Suprapubic skin (tissue), 4 donors: ENCODE measurements around the gene CEP43. TPM values are rescaled to one million over a fixed set of nuclear protein-coding genes. Genes with fewer than 3 reads are reported as not detected.

Experiments used
- DNase-seq, 2 donors: peaks; one replicate each; pipeline ENCODE4 v3.0.0-alpha.2; 2019; ENCODE audit warnings: low spot score in 2 of 2
- H3K27ac ChIP-seq: fragments of 200-600 bp; sonication (generic); one replicate; pipeline ENCODE4 v1.5.1; 2019
- H3K27me3 ChIP-seq: fragments of 200-600 bp; sonication (generic); one replicate; pipeline ENCODE4 v1.5.1; 2019
- H3K36me3 ChIP-seq: fragments of 200-600 bp; sonication (generic); one replicate; pipeline ENCODE4 v1.5.1; 2019
- H3K4me1 ChIP-seq: fragments of 200-600 bp; sonication (generic); one replicate; pipeline ENCODE4 v1.5.1; 2019
- H3K4me3 ChIP-seq: fragments of 200-600 bp; sonication (generic); one replicate; pipeline ENCODE4 v1.5.1; 2019; ENCODE audit warnings: mild to moderate bottlenecking
- H3K9me3 ChIP-seq: fragments of 200-600 bp; sonication (generic); one replicate; pipeline ENCODE4 v1.5.1; 2019
- CTCF ChIP-seq, 2 donors: fragments of 200-600 bp in 1 of 2; fragments of 450-650 bp in 1 of 2; sonication (generic) in 1 of 2; IDR thresholded peaks; one replicate each; pipeline ENCODE4 v1.5.1; 2016 to 2019; ENCODE audit warnings: antibody characterized with exemption in 2 of 2, mild to moderate bottlenecking in 1 of 2, moderate library complexity in 1 of 2
- EP300 ChIP-seq: sonication (generic); formaldehyde crosslinking; IDR thresholded peaks from one replicate; pipeline ENCODE4 v1.6.1; 2017; ENCODE audit warnings: antibody characterized with exemption
- POLR2A ChIP-seq, 2 donors: fragments of 450-650 bp; IDR thresholded peaks; one replicate each; pipeline ENCODE4 v1.6.1; 2017; ENCODE audit warnings: antibody characterized with exemption in 2 of 2, mild to moderate bottlenecking in 2 of 2, moderate library complexity in 2 of 2
- POLR2AphosphoS5 ChIP-seq, 3 donors: sonication (generic); formaldehyde crosslinking; IDR thresholded peaks; one replicate each; pipeline ENCODE4 v1.6.1; 2017; ENCODE audit warnings: antibody characterized with exemption in 3 of 3
- WGBS: methylation state at CpG from one replicate; pipeline ENCODE4 v1.1.5; 2018; 5-methylcytosine and 5-hydroxymethylcytosine counted together
- total RNA-seq, 4 donors: library from RNA; depleted of rRNA; stranded (reverse); fragments of >200 nt; gene quantifications; one replicate each; pipeline ENCODE4 v1.1.0, GENCODE V29; 2016

Gene CEP43
- total RNA-seq, 4 donors from 2014 or later: 7.8 to 21.3 (median 11.2) TPM

DNA sequence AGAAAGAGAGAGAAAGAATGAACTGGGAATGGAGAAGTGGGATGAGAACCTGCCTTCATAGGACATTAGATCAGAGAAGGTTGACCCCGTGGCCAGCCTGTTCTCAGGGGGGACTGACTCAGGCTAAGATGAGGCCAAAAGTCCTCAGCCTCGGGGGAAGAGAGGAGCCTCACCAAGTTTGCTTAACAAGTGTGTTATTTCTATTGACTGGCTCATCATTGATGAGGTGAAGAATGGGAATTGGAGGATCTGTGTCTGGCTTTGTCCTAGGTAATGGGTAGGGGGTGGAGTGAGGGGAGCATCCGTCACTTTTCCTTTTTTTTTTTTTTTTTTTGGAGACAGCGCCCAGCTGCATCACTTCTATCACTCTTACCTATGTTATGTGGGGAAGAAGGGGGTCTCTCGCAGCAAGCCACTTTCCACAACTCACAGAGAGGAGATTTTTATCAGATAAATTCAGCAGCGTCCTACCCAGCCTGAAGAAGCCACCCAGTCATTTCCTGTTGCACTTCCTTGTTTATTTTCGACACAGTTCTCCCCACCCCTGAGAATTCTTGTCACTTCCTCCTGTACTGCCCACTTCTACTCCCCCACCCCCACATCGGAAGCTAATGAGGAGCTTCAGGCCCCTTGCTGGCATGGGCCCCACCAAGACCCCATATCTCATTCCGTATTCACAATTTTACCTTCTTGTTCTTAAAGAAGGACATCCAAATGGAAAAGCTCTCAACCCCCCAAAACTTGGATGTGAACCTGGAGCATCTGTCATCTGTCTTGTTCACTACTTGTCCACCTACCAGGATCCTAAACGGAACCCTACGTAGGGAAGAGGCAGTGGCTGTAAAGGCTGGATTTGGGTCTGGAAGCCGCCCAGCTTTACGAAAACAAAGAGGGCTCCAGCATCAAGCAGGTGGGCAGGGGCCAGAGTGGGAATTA lies 40.0 kb upstream of the CEP43 start:
- Histone ChIP-seq H3K4me3 (no peak overlapping the region), H3K27ac (peak overlapping the region; percentile 12), H3K36me3 (no peaks in the 10 kb centered on the region), H3K27me3 (no peaks in the 10 kb centered on the region), H3K4me1 (peaks cover 30% of the 10 kb centered on the region), H3K9me3 (no peaks in the 10 kb centered on the region)
- DNase-seq: no peak
- no peak for TF ChIP-seq EP300
- TF ChIP-seq CTCF (IDR thresholded peaks at IDR 0.05): no peak
- TF ChIP-seq POLR2A (IDR thresholded peaks at IDR 0.05): no peak
- no peak for TF ChIP-seq POLR2AphosphoS5 (IDR thresholded peaks at IDR 0.05)
- 74% methylated on average over 13 of the region's 13 CpGs for WGBS

- Histone ChIP-seq H3K4me3 (no peak overlapping the region), H3K27ac (no peak overlapping the region), H3K36me3 (no peaks in the 10 kb centered on the region), H3K9me3 (no peaks in the 10 kb centered on the region), H3K27me3 (no peaks in the 10 kb centered on the region), H3K4me1 (peaks cover 25% of the 10 kb centered on the region)
- TF ChIP-seq EP300 (no peak), POLR2AphosphoS5 (IDR thresholded peaks at IDR 0.05) (no peak), POLR2A (IDR thresholded peaks at IDR 0.05) (no peak), CTCF (IDR thresholded peaks at IDR 0.05) (no peak)
- 79% methylated on average over 9 of the region's 9 CpGs for WGBS
- no peak for DNase-seq
These were observed 39.1 kb upstream of the CEP43 start for GRCh38 chr6:166959911-166960608.

GRCh38 chr6:166960609-166960978 lies 38.6 kb upstream of the CEP43 start:
- H3K27ac ChIP-seq: no peak overlapping the region
- 90% methylated on average over 3 of the region's 3 CpGs for WGBS

DNA sequence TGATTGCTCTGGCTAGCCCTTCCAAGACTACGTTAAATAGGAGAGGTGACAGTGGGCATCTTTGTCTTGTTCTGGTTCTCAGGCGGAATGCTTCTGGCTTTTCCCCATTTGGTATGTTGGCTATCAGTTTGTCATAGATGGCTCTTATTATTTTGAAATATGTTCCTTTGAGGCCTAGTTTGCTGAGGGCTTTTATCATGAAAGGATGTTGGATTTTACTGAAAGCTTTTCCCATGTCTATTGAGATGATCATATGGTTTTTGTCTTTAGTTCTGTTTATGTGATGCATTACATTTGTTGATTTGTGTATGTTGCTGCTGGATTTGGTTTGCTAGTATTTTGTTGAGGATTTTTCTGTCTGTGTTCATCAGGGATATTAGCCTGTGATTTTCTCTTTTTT lies 32.9 kb upstream of the CEP43 start:
- Histone ChIP-seq H3K9me3 (no peaks in the 10 kb centered on the region), H3K27ac (no peak overlapping the region), H3K4me1 (peaks cover 4% of the 10 kb centered on the region), H3K36me3 (no peaks in the 10 kb centered on the region), H3K4me3 (no peak overlapping the region), H3K27me3 (no peaks in the 10 kb centered on the region)
- DNase-seq: no peak
- 100% methylated on average over 2 of the region's 2 CpGs for WGBS
- TF ChIP-seq POLR2A (IDR thresholded peaks at IDR 0.05) (no peak), CTCF (IDR thresholded peaks at IDR 0.05) (no peak), EP300 (no peak), POLR2AphosphoS5 (IDR thresholded peaks at IDR 0.05) (no peak)

More at GRCh38 chr6:166960609-166960978, 38.6 kb upstream of the CEP43 start:
- Histone ChIP-seq H3K9me3 (no peaks in the 10 kb centered on the region), H3K4me3 (no peak overlapping the region), H3K27me3 (no peaks in the 10 kb centered on the region), H3K36me3 (no peaks in the 10 kb centered on the region), H3K4me1 (peaks cover 19% of the 10 kb centered on the region)
- no peak for DNase-seq
- TF ChIP-seq CTCF (IDR thresholded peaks at IDR 0.05): no peak
- no peak for TF ChIP-seq POLR2A (IDR thresholded peaks at IDR 0.05)
- TF ChIP-seq EP300: no peak
- no peak for TF ChIP-seq POLR2AphosphoS5 (IDR thresholded peaks at IDR 0.05)
